Natural killer cell (primary cell): ENCODE data around the gene DOCK10. TPM values are rescaled to one million over a fixed set of nuclear protein-coding genes. Genes with fewer than 3 reads are reported as not detected.
"Not testable (repeated sequence)": the region's sequence is repeated elsewhere in the genome, so short reads cannot be mapped to it uniquely, and the experiment has no call there.

Experiments
- ATAC-seq, 3 donors: fragments of 150-1000 bp in 2 of 3; fragments of 200-7000 bp in 1 of 3; cut with Tn5 transposase; 1 replicate in 1 of 3; 2 replicates in 2 of 3; pipeline ENCODE4 v1.10.0; 2021; ENCODE audit warnings: mild to moderate bottlenecking in 2 of 3, moderate library complexity in 2 of 3
- DNase-seq, 2 donors: peaks; one replicate each; pipeline versions ENCODE4 v3.0.0 to v3.0.0-alpha.2; 2013 to 2021; ENCODE audit warnings: mixed read lengths in 1 of 2
- H3K27ac ChIP-seq: one replicate; pipeline ENCODE4 v1.5.1; 2013; ENCODE audit warnings: mild to moderate bottlenecking, low read length
- H3K27me3 ChIP-seq: one replicate; pipeline ENCODE4 v1.6.1; 2013; ENCODE audit warnings: low read length; ENCODE audit not compliant: control insufficient read depth, insufficient read depth
- H3K36me3 ChIP-seq: one replicate; pipeline ENCODE4 v1.6.1; 2013; ENCODE audit warnings: low read length; ENCODE audit not compliant: control insufficient read depth, insufficient read depth
- H3K4me1 ChIP-seq: one replicate; pipeline ENCODE4 v1.6.1; 2013; ENCODE audit warnings: low read length; ENCODE audit not compliant: control insufficient read depth, insufficient read depth
- H3K4me3 ChIP-seq: one replicate; pipeline ENCODE4 v1.5.1; 2013; ENCODE audit warnings: low read length
- H3K9me3 ChIP-seq: one replicate; pipeline ENCODE4 v1.6.1; 2013; ENCODE audit warnings: low read length; ENCODE audit not compliant: control insufficient read depth, insufficient read depth
- H3K27ac Mint-ChIP-seq, 2 donors: one replicate each; pipeline ENCODE4 v1.8.0; 2022; ENCODE audit warnings: mild to moderate bottlenecking in 2 of 2, mixed read lengths in 2 of 2, moderate library complexity in 1 of 2
- H3K27me3 Mint-ChIP-seq, 2 donors: one replicate each; pipeline ENCODE4 v1.8.0; 2022; ENCODE audit warnings: low read depth in 2 of 2, mixed read lengths in 2 of 2
- H3K36me3 Mint-ChIP-seq: one replicate; pipeline ENCODE4 v1.8.0; 2022; ENCODE audit warnings: mixed read lengths
- H3K4me1 Mint-ChIP-seq, 2 donors: one replicate each; pipeline ENCODE4 v1.8.0; 2022; ENCODE audit warnings: mixed read lengths in 2 of 2
- H3K4me3 Mint-ChIP-seq: one replicate; pipeline ENCODE4 v1.8.0; 2022; ENCODE audit warnings: mild to moderate bottlenecking, moderate library complexity, mixed read lengths
- H3K9me3 Mint-ChIP-seq, 2 donors: one replicate each; pipeline ENCODE4 v1.8.0; 2022; ENCODE audit warnings: mixed read lengths in 2 of 2
- CTCF ChIP-seq: fragments of 200-600 bp; IDR thresholded peaks from one replicate; pipeline ENCODE4 v1.8.0; 2022; ENCODE audit warnings: antibody characterized with exemption
- WGBS: methylation state at CpG from one replicate; pipeline ENCODE4 v1.1.7; 2013; ENCODE audit warnings: missing lambda C conversion rate; ENCODE audit not compliant: insufficient coverage; 5-methylcytosine and 5-hydroxymethylcytosine counted together
- intact Hi-C: fragments of 100-400 bp; cut with micrococcal nuclease; formaldehyde crosslinking; loops from one replicate; pipeline ENCODE4 v1.14.2; 2022
- total RNA-seq, 4 donors: library from RNA; stranded (reverse); fragments of 120-200 nt in 1 of 4; gene quantifications; one replicate each; pipeline versions ENCODE4 v1.2.3 to v1.2.4, GENCODE V29; 2013 to 2022

DOCK10 gene
- total RNA-seq, 3 donors from 2014 or later (not counting 1 experiment from before 2014, with no cell fraction given), result 181 to 213 (median 182) TPM

GRCh38 chr2:224919472-224920110 lies 122.7 kb downstream of the DOCK10 start:
- Histone ChIP-seq H3K27me3 (no peaks in the 10 kb centered on the region), H3K36me3 (peaks cover 27% of the 10 kb centered on the region), H3K4me1 (peaks cover 33% of the 10 kb centered on the region), H3K9me3 (no peaks in the 10 kb centered on the region), H3K4me3 (no peak overlapping the region), H3K27ac (peak overlapping the region; percentile 27)
- WGBS, result 77% methylated on average over 8 of the region's 8 CpGs
- Mint-ChIP-seq H3K4me1 (peaks cover 16% of the 10 kb centered on the region in 2 donors), H3K27me3 (no peaks in the 10 kb centered on the region), H3K36me3 (no peaks in the 10 kb centered on the region), H3K27ac (no peak overlapping the region), H3K9me3 (no peaks in the 10 kb centered on the region), H3K4me3 (no peak overlapping the region)
- intact Hi-C loops, result no loop called here
- peak in 1 of 3 donors; percentile 11 for ATAC-seq
- no peak for DNase-seq
- no peak for TF ChIP-seq CTCF

- no peak for DNase-seq
- Histone ChIP-seq H3K4me1 (peaks cover 33% of the 10 kb centered on the region), H3K36me3 (peaks cover 31% of the 10 kb centered on the region), H3K27ac (peak overlapping the region; percentile 27), H3K4me3 (no peak overlapping the region), H3K9me3 (no peaks in the 10 kb centered on the region), H3K27me3 (no peaks in the 10 kb centered on the region)
- no peak for TF ChIP-seq CTCF
- WGBS, result 79% methylated on average over 4 of the region's 4 CpGs
- peaks cover 8 to 9% of the 10 kb centered on the region in 2 donors for H3K4me1 Mint-ChIP-seq
- H3K27ac Mint-ChIP-seq, result no peak overlapping the region
- no peaks in the 10 kb centered on the region for H3K9me3 Mint-ChIP-seq
- ATAC-seq, result peak; percentile 16 to 37 (median 28)
- H3K36me3 Mint-ChIP-seq, result no peaks in the 10 kb centered on the region
- intact Hi-C loops, result no loop called here
- no peaks in the 10 kb centered on the region for H3K27me3 Mint-ChIP-seq
- no peak overlapping the region for H3K4me3 Mint-ChIP-seq
Observed at GRCh38 chr2:224918626-224919471, 123.4 kb downstream of the DOCK10 start.

- H3K27ac ChIP-seq, H3K9me3 Mint-ChIP-seq, H3K4me3 Mint-ChIP-seq, ATAC-seq, intact Hi-C loops, H3K4me1 Mint-ChIP-seq, H3K27ac Mint-ChIP-seq, DNase-seq, H3K4me3 ChIP-seq, H3K27me3 Mint-ChIP-seq, H3K9me3 ChIP-seq, H3K36me3 Mint-ChIP-seq, H3K27me3 ChIP-seq: not testable (repeated sequence)
- 83% methylated on average over 4 of the region's 5 CpGs for WGBS
- peaks cover 22% of the 10 kb centered on the region for H3K4me1 ChIP-seq
- H3K36me3 ChIP-seq, result peaks cover 31% of the 10 kb centered on the region
Observed at GRCh38 chr2:224917246-224917645, 125.0 kb downstream of the DOCK10 start.

- Mint-ChIP-seq H3K36me3 (peaks cover 8% of the 10 kb centered on the region), H3K27me3 (no peaks in the 10 kb centered on the region), H3K9me3 (no peaks in the 10 kb centered on the region), H3K4me1 (peaks cover 15% of the 10 kb centered on the region in 2 donors), H3K27ac (no peak overlapping the region), H3K4me3 (no peak overlapping the region)
- TF ChIP-seq CTCF, result no peak
- DNase-seq (no peak), ATAC-seq (no peak)
- intact Hi-C loops, result no loop called here
- no CpG with 5 or more reads among the region's 1 CpG for WGBS
- H3K27me3 ChIP-seq, result no peaks in the 10 kb centered on the region
- H3K4me1 ChIP-seq, result peaks cover 10% of the 10 kb centered on the region
- no peaks in the 10 kb centered on the region for H3K9me3 ChIP-seq
- no peak overlapping the region for H3K27ac ChIP-seq
- no peak overlapping the region for H3K4me3 ChIP-seq
- peaks cover 34% of the 10 kb centered on the region for H3K36me3 ChIP-seq
Observed at GRCh38 chr2:224915136-224915535, 127.1 kb downstream of the DOCK10 start.
